ENCODE measurements around the gene CCDC78. TPM values are rescaled to one million over a fixed set of nuclear protein-coding genes. Genes with fewer than 3 reads are reported as not detected.

Gene CCDC78
- total RNA-seq, 1 experiment from 2014 or later, result 3.5 TPM

- POLR2A ChIA-PET, result no interaction called here
- Histone ChIP-seq H3K9me3 (no peaks in the 10 kb centered on the region), H3K4me1 (peaks cover 7% of the 10 kb centered on the region), H3K36me3 (ENCODE audit: control insufficient read depth, insufficient read depth, low read length) (no peaks in the 10 kb centered on the region), H3K27me3 (replicated peaks; ENCODE audit: control insufficient read depth, insufficient read depth, low read length) (no peaks in the 10 kb centered on the region; the same call in 1 of the 2 replicates), H3K4me3 (ENCODE audit: low read depth, low read length) (no peak overlapping the region)
- no peak for DNase-seq
- Mint-ChIP-seq H3K27me3 (ENCODE audit: insufficient read depth, unreplicated experiment) (peaks cover 9% of the 10 kb centered on the region), H3K4me1 (ENCODE audit: low read depth, unreplicated experiment) (no peaks in the 10 kb centered on the region), H3K9me3 (ENCODE audit: unreplicated experiment) (no peaks in the 10 kb centered on the region), H3K4me3 (ENCODE audit: unreplicated experiment) (no peak overlapping the region), H3K36me3 (ENCODE audit: insufficient read depth, unreplicated experiment) (peaks cover 19% of the 10 kb centered on the region), H3K27ac (ENCODE audit: unreplicated experiment) (no peak overlapping the region)
- CTCF ChIA-PET, result interaction anchor here (0.6 kb wide), 1 partner anchor 13 kb away, joined by 3 read pairs; no protein-coding TSS in a partner anchor
- intact Hi-C loops (cut with micrococcal nuclease; ENCODE audit: unreplicated experiment), result no loop called here
- TF ChIP-seq CTCF (IDR thresholded peaks at IDR 0.05; ENCODE audit: insufficient read depth in 1 of 2, low read depth in 1 of 2, low read length in 1 of 2, severe bottlenecking in 1 of 2, unreplicated experiment in 1 of 2), result no peak
- BruUV-seq (replicated peaks), result no TSS peak
Observed at GRCh38 chr16:698911-699671, 27.2 kb downstream of the CCDC78 start.

GRCh38 chr16:695355-696089 lies 30.7 kb downstream of the CCDC78 start:
- H3K36me3 Mint-ChIP-seq (ENCODE audit: insufficient read depth, unreplicated experiment), result peaks cover 13% of the 10 kb centered on the region
- peak overlapping the region; percentile 51 for H3K4me3 ChIP-seq (ENCODE audit: low read depth, low read length)
- POLR2A ChIA-PET, result interaction anchor here (0.6 to 2.0 kb wide), 6 partner anchors 15 to 1087 kb away, joined by 3 to 10 read pairs (median 4); partner anchors contain the start of genes ANTKMT, NUBP2, SPSB3 and STUB1

More at GRCh38 chr16:695355-696089, 30.7 kb downstream of the CCDC78 start:
- no peaks in the 10 kb centered on the region for H3K27me3 Mint-ChIP-seq (ENCODE audit: insufficient read depth, unreplicated experiment)
- peak overlapping the region; percentile 50 for H3K27ac Mint-ChIP-seq (ENCODE audit: unreplicated experiment)
- intact Hi-C loops (cut with micrococcal nuclease; ENCODE audit: unreplicated experiment), result no loop called here
- H3K9me3 Mint-ChIP-seq (ENCODE audit: unreplicated experiment), result no peaks in the 10 kb centered on the region
- BruUV-seq (replicated peaks), result no TSS peak
- CTCF ChIA-PET, result interaction anchor here (0.5 to 1.0 kb wide), 3 partner anchors 15 to 50 kb away, joined by 3 to 4 read pairs (median 3); partner anchors contain the start of gene STUB1
- no peak for TF ChIP-seq CTCF (IDR thresholded peaks at IDR 0.05; ENCODE audit: insufficient read depth in 1 of 2, low read depth in 1 of 2, low read length in 1 of 2, severe bottlenecking in 1 of 2, unreplicated experiment in 1 of 2)
- DNase-seq, result peak; percentile 75 to 81
- no peaks in the 10 kb centered on the region for H3K27me3 ChIP-seq (replicated peaks; ENCODE audit: control insufficient read depth, insufficient read depth, low read length)
- H3K4me1 ChIP-seq, result peaks cover 12% of the 10 kb centered on the region; the same call in 1 of the 2 replicates
- H3K36me3 ChIP-seq (ENCODE audit: control insufficient read depth, insufficient read depth, low read length), result no peaks in the 10 kb centered on the region
- no peaks in the 10 kb centered on the region for H3K9me3 ChIP-seq
- H3K4me1 Mint-ChIP-seq (ENCODE audit: low read depth, unreplicated experiment), result peaks cover under 1% of the 10 kb centered on the region
- peak overlapping the region; percentile 71 for H3K4me3 Mint-ChIP-seq (ENCODE audit: unreplicated experiment)

Data from Caco-2 (cell line).